ENCODE data around the gene RNF26. TPM values are rescaled to one million over a fixed set of nuclear protein-coding genes. Genes with fewer than 3 reads are reported as not detected.
A peak's percentile ranks its signal among the peaks of the same experiment; 100 is the strongest.

RNF26 gene
- total and polyA plus RNA-seq, 4 donors = 8.2 to 25.4 (median 13.6) TPM

- WGBS, 2 donors = 42 to 49% methylated on average over 43 to 44 of the region's 44 CpGs
- peak overlapping the region in 1 of 2 donors; percentile 95 for H3K27ac ChIP-seq (ENCODE audit: low read depth in 1 of 2, low read length in 1 of 2)
- DNase-seq = no peak
- TF ChIP-seq, protein P1, sequence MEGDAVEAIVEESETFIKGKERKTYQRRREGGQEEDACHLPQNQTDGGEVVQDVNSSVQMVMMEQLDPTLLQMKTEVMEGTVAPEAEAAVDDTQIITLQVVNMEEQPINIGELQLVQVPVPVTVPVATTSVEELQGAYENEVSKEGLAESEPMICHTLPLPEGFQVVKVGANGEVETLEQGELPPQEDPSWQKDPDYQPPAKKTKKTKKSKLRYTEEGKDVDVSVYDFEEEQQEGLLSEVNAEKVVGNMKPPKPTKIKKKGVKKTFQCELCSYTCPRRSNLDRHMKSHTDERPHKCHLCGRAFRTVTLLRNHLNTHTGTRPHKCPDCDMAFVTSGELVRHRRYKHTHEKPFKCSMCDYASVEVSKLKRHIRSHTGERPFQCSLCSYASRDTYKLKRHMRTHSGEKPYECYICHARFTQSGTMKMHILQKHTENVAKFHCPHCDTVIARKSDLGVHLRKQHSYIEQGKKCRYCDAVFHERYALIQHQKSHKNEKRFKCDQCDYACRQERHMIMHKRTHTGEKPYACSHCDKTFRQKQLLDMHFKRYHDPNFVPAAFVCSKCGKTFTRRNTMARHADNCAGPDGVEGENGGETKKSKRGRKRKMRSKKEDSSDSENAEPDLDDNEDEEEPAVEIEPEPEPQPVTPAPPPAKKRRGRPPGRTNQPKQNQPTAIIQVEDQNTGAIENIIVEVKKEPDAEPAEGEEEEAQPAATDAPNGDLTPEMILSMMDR (IDR thresholded peaks at IDR 0.05; ENCODE audit: control extremely low read depth, extremely low read depth) = no peak
- H3K9me3 ChIP-seq (ENCODE audit: control insufficient read depth in 4 of 4, insufficient read depth in 3 of 4, low read length in 3 of 4) = no peaks in the 10 kb centered on the region
- H3K9ac ChIP-seq (ENCODE audit: insufficient read depth in 1 of 2, low read length in 2 of 2) = no peak overlapping the region
- H3K27me3 ChIP-seq (ENCODE audit: control insufficient read depth in 3 of 3, insufficient read depth in 3 of 3, low read length in 2 of 3) = peaks cover 0 to 16% (median 9%) of the 10 kb centered on the region in 3 donors
- no peak overlapping the region for H3K4me3 ChIP-seq
- ATAC-seq (ENCODE audit: insufficient read depth, low FRiP score) = no peak
- H3K4me1 ChIP-seq (ENCODE audit: control insufficient read depth in 5 of 5, insufficient read depth in 5 of 5, low read length in 5 of 5) = peaks cover 0 to 15% (median 5%) of the 10 kb centered on the region in 5 donors
- H3K36me3 ChIP-seq (ENCODE audit: control insufficient read depth in 4 of 4, insufficient read depth in 4 of 4, low read length in 4 of 4) = no peaks in the 10 kb centered on the region
Measured at GRCh38 chr11:119363081-119363850, 28.9 kb downstream of the RNF26 start.

GRCh38 chr11:119363851-119364590, 29.7 kb downstream of the RNF26 start:
- Histone ChIP-seq H3K4me1 (ENCODE audit: control insufficient read depth in 5 of 5, insufficient read depth in 5 of 5, low read length in 5 of 5) (peaks cover 2 to 18% (median 10%) of the 10 kb centered on the region in 5 donors), H3K36me3 (ENCODE audit: control insufficient read depth in 4 of 4, insufficient read depth in 4 of 4, low read length in 4 of 4) (no peaks in the 10 kb centered on the region), H3K9ac (ENCODE audit: insufficient read depth in 1 of 2, low read length in 2 of 2) (no peak overlapping the region), H3K27me3 (ENCODE audit: control insufficient read depth in 3 of 3, insufficient read depth in 3 of 3, low read length in 2 of 3) (peaks cover 0 to 16% (median 9%) of the 10 kb centered on the region in 3 donors), H3K4me3 (no peak overlapping the region), H3K27ac (ENCODE audit: low read depth in 1 of 2, low read length in 1 of 2) (peak overlapping the region in 1 of 2 donors; percentile 95), H3K9me3 (ENCODE audit: control insufficient read depth in 4 of 4, insufficient read depth in 3 of 4, low read length in 3 of 4) (no peaks in the 10 kb centered on the region)
- peak; percentile 49 to 69 (median 59) for DNase-seq
- ATAC-seq (ENCODE audit: insufficient read depth, low FRiP score) = peak; percentile 51
- TF ChIP-seq, protein P1 (IDR thresholded peaks at IDR 0.05; ENCODE audit: control extremely low read depth, extremely low read depth) = no peak
- WGBS, 2 donors = 3% methylated on average over 56 to 88 of the region's 88 CpGs

DNA sequence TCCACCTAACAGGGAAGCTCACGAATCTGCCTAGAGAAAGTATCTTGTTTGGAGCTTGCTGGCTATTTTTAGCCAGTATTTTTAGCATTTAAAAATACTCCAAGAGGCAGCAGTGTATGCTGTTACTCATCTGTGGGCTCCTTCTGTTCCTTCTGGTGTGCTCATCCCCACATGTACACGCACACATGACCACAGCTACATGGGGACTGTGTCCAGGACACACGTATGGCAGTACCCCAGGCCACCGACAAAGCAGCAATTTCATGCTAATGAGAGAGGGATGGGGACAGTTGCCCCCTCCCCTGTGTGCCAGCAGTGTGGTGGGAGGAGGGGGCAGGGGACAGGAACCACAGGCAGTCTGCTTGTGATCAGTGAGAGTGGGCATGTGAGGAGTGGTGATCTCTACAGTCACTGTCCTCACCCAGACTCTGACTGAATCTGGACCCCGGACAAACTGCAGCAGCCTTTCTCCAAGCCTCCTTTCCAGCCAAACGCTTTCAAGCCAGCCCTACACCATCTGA, 30.8 kb downstream of the RNF26 start:
- peaks cover 0 to 16% (median 9%) of the 10 kb centered on the region in 3 donors for H3K27me3 ChIP-seq (ENCODE audit: control insufficient read depth in 3 of 3, insufficient read depth in 3 of 3, low read length in 2 of 3)
- no peak for ATAC-seq (ENCODE audit: insufficient read depth, low FRiP score)
- no peak overlapping the region for H3K9ac ChIP-seq (ENCODE audit: insufficient read depth in 1 of 2, low read length in 2 of 2)
- 70 to 88% methylated on average over 6 of the region's 6 CpGs for WGBS, 2 donors
- H3K4me1 ChIP-seq (ENCODE audit: control insufficient read depth in 5 of 5, insufficient read depth in 5 of 5, low read length in 5 of 5) = peaks cover 4 to 22% (median 10%) of the 10 kb centered on the region in 5 donors
- TF ChIP-seq, protein P1 (IDR thresholded peaks at IDR 0.05; ENCODE audit: control extremely low read depth, extremely low read depth) = no peak
- H3K27ac ChIP-seq (ENCODE audit: low read depth in 1 of 2, low read length in 1 of 2) = peak overlapping the region in 1 of 2 donors; percentile 93
- no peaks in the 10 kb centered on the region for H3K36me3 ChIP-seq (ENCODE audit: control insufficient read depth in 4 of 4, insufficient read depth in 4 of 4, low read length in 4 of 4)
- no peak overlapping the region for H3K4me3 ChIP-seq
- H3K9me3 ChIP-seq (ENCODE audit: control insufficient read depth in 4 of 4, insufficient read depth in 3 of 4, low read length in 3 of 4) = no peaks in the 10 kb centered on the region
- no peak for DNase-seq
